HG03565 (cell line): ENCODE results near the gene KLHDC8B.

Experiments used
- ATAC-seq: cut with Tn5 transposase; IDR thresholded peaks from one replicate; pipeline ENCODE4 v1.9.1; 2021; ENCODE audit warnings: mild to moderate bottlenecking, moderate library complexity; ENCODE audit not compliant: unreplicated experiment

Gene KLHDC8B

DNA sequence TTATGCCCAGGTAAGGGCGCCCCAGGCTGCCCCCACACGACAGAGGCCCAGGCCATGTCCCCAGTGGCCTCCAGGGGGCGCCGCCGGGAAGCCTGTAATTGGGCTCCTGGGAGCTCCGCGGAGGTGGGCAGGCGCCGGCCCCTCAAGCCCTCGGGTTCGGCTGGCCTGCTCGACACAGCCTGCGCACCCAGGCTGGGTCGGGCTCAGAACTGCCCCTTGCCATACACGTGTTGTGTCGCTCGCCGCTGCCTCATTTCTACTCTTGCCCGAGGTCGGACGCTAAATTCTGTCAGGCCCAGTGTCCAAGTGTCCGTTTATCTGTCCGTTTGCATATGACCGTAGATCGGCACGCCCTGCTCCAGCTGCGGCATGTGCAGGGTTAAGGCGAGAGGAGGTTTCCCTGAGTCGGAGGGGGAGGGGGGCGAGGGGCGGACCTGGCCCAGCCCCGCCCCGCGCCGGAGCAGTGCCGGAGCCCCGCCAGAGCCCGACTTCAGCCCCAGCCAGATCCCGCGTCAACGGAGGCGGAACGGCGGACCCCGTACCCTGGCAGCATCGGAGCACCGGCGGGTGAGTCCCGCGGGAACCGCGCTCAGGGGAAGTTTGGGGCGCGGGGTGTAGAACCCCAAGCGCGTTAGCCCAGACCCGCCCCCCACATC lies at the start of gene KLHDC8B:
Gene KLHDC8B (plus strand): TSS at position 480 of the 656 bp plus-strand sequence. CDS start 1,172 bp downstream, outside the sequence.
- peak; percentile 46 for ATAC-seq

DNA sequence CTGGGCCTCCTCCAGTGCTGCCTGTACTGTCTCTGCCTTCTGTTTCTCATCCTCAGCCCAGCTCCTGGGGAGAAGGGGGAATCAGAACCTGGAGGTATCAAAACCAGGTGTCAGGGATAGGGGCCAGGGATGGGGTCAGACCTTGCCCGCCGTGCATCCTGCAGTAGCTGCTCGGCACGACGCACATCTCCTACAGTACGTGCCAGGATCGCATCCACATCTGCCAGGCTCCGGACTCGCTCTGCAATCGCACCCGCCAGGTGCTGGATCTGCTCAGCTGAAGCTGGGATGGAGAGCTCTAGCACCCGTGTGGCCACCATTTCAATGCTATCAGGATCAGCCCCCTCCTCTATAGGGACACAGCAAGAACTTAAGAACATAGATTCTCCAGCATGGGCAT lies 49.4 kb upstream of the KLHDC8B start:
- no peak for ATAC-seq

DNA sequence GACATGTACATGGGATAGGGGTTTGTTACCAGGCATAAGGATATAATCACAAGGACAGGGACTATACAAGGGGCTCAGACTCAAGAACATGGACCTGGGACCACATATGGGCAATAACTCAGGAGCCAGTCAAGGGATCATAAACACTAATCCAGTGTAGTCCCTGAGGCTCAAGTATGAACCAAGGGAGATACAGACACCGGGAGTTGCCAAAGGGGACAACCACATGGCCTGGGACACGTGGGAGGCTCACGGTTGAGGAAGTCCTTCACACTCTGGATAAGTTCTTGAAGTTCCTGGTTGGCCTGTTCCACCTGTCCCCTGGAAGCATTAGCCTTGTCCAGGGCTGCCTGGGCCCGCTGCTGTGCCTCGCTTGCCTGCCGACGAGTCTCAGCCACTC lies 48.9 kb upstream of the KLHDC8B start:
- ATAC-seq, result no peak

DNA sequence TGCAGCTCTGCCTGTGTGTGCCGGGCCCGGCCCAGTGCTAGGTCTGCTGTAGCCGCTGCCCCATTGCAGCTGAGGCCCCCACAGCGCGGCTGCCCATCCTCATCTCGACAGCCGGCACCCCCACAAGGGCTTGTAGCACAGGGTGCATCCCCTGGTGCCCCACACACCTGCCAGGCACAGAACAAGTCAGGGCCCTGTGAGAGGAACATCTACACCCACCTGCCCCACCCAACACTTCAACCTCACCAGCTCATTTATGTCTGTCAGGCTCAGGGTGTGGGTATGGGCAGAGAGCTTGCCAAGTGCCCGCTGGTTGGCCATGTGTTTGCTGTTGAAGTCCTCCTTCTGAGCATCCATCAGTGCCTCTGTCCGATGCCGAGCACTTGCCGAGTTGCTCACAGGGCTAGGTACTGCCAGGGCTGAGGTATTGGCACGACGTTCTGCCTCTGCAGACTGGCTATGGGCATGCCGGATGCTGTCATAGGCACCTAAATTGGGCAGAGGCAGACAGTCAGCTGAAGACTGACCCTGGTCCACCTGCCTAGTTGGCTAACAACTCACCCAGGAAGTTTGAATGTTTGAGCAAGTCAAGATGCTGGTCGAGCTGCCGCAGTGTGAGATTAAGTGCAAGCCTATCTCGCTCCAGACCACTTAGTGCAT lies 48.4 kb upstream of the KLHDC8B start:
- ATAC-seq, result no peak

DNA sequence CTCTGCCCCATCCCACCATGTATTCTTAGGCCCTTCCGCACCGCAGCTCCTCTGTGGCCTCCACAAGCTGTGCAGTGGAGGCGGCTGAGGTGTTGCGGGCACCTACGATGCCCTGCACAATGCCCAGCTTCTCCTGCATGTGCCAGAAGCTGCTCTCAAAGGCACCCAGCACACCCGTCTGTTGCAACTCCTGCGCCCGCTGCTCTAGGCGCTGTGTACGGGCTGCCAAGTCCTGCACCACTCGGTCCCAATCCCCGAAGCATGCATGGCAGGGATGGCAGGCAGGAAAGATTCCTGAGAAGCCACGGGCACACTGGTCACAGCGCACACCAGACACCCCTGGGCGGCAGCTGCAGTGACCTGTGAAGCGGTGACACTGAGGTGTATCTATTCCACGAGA lies 47.7 kb upstream of the KLHDC8B start:
- no peak for ATAC-seq

DNA sequence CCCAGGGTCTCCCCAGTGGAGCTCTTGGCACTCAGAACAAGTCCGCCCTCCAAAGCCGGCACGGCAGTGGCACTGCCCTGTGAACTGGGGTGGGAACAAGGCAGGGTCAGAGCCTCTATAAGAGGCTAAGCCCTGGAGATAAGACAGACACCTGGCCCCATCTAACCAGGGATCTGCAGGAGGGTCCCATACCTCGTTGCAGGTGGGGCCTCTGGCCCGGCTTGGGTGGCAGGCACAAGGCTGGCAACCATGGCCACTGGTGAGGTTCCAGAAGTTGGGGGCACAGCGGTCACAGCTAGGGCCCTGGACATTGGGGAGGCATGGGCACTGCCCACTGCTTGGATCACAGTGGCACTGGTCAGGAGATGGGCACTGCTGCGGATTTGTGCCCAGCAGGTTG lies 47.2 kb upstream of the KLHDC8B start:
- no peak for ATAC-seq

DNA sequence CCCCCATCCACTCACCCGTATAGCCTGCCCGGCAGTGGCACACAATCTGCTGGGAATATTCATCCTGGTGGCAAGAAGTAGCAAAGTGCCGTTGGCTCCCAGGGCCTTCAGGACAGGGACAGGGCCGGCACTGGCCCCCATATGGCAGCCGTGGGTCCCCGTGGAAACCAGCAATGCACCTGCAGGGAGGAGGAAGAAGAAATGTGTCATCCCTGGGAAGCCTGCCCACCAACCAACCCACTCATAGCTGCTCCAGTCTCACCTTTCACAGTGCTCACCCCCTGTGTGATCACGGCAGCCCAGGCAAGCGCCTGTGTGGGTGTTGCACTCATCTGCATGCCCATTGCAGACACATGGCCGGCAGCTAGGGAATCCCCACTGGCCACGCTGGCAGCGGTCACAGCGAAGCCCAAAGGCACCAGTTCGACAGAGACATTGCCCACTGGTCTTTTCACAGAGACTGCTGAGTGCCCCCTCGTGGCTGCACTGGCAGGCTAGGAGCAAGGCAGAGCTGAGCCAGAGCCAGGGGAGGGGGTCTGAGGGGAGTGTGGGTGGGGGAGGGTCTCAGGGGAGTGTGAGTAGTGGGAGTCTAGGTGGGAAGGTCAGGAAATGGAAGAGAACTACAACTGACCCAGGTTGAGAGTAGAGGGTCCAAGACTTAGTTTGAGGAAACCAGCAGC lies 46.3 kb upstream of the KLHDC8B start:
- no peak for ATAC-seq

DNA sequence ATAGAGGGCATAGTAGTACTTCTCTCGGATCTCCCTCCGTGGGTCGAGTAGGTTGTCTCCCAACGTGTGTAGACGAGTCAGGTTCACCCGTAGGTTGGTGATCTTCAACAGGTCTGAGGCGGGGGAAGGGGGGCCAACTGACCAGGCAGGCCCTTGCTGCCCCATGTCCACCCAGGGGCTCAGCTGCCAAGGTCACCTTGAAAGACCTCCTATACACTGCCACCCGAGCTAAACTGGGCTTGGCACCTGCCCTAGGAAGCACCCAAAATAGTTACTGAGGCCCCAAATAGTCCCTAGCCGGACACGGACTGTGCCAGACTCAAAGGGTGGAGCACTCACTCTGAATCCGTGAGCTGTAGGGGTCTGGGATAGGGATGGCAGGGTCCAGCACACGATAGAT lies 40.4 kb upstream of the KLHDC8B start:
- no peak for ATAC-seq

DNA sequence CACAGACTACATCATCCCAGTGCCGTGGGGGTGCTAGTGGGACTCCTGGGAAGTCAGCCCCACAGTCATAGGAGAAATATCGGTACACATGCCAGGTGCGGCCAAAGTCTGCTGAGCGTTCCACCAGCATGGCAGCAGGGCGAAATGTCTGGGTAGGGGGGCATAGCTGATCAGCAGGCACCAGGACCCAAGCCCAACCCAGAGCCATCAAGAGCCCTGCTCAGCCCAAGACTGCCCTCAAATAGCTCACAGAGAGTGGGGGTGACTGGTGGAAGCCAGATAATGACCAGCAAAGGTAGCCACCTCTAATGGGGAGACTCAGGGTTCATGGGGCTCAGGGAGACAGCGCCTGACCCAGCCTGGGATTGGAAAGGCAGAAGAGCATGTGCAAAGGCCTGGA lies 39.8 kb upstream of the KLHDC8B start:
- no peak for ATAC-seq

DNA sequence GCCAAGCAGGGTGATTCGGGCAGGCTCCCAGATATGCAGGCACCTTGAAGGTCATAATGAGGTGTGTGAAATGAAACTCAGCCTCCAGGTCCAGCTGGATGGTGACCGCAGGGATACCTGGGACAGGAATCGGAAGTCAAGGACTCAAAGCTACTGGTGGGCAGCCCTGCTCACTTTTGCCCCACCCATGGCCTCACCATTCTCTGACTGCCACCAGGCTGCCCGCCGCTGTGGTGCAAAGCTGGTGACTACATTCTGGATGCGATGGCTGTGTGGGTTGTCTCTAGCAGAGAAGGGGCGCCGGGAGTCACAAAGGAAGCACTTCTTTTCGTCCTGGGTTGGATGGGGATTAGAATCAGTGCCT lies 39.3 kb upstream of the KLHDC8B start:
- no peak for ATAC-seq

DNA sequence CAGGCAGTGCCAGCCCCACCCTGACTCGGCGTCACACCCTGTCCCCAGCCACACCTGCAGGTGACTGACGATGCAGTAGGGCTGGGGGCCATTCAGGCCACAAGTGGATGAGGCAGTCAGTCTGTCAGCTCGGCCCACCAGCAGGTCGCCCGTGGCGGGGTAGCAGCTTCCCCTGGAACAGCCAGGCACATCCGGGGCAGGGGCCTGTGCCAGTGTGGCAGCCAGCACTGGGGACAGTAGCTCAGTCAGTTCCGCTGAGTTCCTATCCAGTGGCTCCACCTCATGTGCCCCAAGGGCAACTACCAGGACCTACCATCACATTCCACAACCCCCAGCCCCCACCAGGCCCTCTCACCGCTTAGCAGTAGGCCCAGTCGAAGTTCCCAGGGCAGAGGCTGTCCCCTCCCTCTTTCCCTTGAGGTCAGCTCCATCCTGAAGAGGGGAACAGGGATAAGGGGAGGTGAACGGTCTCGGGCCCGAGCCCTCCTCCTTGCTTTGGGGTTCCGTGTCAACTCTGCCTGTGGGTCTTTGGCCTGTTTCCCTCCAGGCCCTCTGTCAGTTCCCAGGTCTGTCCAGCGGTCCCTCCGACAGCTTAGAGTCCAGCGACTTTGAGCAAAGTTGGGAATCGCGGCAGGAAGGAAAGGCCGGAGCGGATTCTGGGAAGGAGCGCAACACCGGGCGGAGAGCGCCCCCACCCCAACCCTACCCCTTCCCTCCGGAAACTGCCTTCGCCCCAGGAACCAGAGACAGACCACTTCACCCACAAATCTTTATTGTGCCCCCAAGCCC lies 38.8 kb upstream of the KLHDC8B start, which contains the start of gene LAMB2:
Gene LAMB2 (minus strand): TSS at position 614 of the 789 bp plus-strand sequence. CDS start 183 bp downstream, at position 431.
- no peak for ATAC-seq

DNA sequence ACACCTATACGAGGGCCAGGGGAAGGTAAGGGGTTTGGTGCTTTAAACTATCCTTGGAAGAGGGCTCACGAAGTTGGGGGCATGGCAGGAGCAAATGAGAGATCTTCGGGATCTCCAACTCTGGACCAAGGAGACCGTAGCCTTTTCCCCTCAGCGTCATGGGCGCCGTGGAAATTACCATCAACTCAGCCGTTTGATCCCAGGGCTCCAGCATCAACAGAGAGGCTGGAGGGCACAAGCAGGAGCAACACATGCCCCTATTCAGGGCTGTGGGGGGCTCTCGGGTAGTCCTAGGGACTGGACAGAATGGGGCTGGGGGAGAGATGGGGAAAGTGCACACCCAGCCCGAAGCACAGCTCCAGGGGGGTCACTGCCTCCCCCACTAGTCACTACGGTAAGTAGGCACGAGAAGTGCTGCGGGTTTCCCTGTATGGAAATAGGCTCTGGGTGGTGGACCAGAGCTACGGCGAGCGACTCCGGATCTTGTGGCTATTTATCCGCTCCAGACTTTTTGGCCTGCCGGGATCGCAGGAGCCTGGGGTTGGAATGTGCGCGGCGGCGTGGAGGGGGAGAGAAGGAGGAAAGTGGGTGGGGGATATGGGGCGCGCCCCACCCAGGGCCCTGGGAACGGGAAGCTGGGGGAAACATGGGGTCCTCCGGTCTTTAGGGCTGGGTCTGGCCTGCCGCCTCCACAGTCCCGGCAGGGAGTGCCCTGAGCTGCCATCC lies 38.0 kb upstream of the KLHDC8B start:
- ATAC-seq, result no peak

DNA sequence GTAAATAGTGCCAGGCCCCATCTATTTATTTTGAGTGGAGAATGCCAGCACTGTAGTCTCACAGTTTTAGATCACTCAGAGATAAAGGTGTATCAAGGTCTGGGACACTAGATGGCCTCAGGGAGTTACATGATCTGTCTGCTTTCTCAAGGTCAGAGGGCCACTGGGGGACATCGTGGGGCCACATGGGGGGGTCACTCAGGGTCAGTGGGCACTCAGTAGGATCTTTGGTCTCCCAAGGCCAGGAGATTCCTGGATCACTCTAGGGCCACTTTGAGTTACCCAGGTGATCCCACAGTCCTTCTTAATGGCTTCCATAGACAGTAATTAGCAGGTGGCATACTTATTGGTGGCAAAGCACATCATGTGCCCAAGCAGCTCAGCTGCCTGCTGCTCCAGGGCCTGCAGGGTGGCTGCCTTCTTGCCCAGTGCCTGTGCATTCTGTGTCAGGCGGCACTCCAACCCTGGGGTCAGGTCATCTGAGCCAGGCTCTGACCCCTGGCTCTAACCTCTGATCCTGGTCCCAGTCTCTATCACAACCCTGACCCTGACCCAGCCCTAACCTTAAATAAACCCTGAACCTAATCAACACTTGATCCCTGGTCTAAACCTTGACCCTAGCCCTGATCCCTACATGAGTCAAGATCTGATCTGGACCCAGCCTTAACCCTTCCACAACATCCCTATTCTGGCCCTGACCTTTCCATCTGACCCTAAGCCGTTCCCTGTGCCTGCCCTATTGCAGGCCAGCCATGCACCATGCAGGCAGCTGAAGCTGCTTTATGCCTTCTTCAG lies 36.7 kb upstream of the KLHDC8B start:
- ATAC-seq, result no peak

DNA sequence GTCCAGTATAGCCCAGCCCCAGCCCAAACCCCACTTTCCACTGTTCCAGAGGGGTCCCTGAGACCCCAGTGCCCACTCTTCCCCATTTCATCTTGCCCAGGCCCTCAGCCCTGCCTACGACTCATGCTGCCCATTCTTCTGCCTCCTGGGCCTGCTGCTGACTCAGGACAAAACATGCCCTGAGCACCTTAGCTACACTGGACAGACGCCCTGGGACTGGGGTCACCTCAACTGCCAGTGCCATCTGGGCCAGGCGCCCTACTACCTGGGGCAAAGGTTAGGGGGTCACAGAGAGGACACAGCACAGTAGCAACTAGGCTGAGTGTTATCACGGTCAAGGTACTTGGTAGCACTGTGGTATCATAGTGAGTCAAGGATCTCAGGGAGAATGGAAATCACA lies 35.9 kb upstream of the KLHDC8B start:
- ATAC-seq, result no peak

DNA sequence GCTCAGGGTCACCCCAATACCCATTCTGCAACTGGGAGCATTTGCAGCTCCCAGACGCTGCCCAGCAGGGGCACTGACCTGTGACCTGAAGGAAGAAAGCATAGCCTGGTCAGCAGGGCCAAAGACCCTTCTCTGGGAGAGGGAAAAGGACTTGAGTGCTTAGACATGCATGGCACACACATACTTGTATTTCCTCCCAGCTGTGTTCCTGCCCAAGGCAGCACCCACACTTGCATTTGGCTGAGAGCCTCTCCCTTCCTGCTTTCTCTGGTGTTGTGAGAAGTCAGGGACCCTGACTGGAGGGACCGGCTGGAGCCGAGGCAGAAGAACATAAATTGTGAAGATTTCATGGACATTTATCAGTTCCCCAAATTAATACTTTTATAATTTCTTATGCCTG lies 31.3 kb upstream of the KLHDC8B start:
- no peak for ATAC-seq

DNA sequence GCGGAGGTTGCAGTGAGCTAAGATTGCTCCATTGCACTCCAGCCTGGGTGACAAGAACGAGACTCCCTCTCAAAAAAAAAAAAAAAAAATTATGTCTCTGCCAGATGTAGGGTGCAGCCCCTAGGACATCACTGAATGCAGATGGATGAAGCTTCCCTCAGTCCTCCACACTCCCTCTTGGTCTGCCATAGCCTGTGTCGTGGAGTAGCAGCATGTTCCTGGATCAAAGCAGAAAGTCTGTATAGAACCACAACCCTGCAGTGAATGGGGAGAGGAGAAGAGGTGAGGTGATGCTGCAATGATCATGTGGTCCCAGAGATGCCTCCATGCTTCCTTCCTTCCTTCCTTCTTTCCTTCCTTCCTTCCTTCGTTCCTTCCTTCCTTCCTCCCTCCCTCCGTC lies 23.2 kb upstream of the KLHDC8B start:
- ATAC-seq, result no peak

DNA sequence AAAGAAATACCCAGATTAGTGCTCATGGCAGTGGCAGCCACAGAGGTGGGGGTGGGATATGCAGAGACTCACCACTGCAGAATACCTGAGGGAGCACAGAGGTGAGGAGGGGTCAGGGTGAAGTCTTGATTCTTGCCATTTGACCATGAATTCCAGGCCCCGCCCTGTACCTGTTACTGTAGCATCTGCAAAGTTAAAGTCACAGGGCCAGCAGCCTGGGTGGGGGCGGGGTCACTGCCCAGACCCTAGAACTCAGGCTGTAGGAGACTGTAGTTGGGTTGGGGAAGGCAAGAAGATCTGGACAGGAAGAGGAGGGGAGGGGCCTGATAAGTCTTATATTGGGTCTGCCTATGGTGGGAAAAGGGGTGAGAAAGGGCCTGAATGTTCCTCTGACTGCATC lies 19.8 kb upstream of the KLHDC8B start:
- no peak for ATAC-seq

DNA sequence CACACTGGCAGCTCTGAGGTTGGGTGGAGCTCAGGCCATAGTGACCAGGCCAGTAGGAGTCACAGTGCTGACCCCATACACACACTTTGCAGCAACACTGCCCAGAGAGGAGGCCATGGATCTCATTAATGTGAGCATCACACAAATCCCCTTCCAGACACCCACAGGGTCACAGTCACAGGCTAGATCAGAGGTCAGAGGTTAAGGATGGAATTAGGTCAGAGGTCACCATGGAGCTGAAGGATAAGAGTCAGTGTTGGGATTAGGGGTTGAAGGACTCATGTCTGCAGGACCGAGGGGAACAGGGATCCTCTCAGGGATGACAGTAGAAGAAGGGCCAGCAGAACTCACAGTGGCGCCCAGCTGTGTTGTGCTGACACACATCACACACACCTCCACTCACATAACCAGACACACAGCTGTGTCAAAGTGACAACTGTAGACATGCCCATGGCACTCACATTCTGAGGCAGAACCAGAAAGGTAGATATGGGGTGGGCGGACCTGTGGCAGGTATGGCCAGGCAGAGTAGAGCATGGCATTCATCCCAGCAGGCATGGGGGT lies 18.0 kb upstream of the KLHDC8B start:
- no peak for ATAC-seq

DNA sequence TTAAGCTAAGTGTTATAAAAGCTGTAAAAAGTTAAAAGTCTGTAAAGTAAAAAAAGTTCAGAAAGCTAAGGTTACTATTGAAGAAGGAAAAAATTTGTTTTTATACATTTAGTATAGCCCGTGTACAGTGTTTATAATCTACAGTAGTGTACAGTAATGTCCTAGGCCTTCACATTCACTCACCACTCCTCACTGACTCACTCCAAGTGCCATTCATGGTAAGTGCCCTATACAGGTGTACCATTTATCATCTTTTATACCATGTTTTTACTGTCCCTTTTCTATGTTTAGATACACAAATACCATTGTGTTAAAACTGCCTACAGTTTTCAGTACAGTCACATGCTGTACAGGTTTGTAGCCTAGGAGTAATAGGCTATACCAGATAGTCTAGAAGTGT lies 14.1 kb upstream of the KLHDC8B start:
- no peak for ATAC-seq
